Gastrocnemius medialis (tissue), 4 donors: ENCODE results near the gene RBM38.

Source experiments
- CTCF ChIP-seq, 5 experiments: fragments of 450-650 bp in 3 of 5; fragments of 200-600 bp in 2 of 5; sonication (generic) in 2 of 5; IDR thresholded peaks in 4 of 5; conservative IDR thresholded peaks in 1 of 5; 1 replicate in 4 of 5; 2 replicates in 1 of 5; pipeline ENCODE4 v1.5.1; 2016 to 2019; ENCODE audit warnings: antibody characterized with exemption in 5 of 5, mild to moderate bottlenecking in 3 of 5, moderate library complexity in 3 of 5
- POLR2A ChIP-seq, 2 donors: fragments of 450-650 bp; IDR thresholded peaks; one replicate each; pipeline ENCODE4 v1.6.1; 2017; ENCODE audit warnings: antibody characterized with exemption in 2 of 2, mild to moderate bottlenecking in 2 of 2, moderate library complexity in 2 of 2

- TF ChIP-seq CTCF (IDR thresholded peaks at IDR 0.05 in 4 of 5, conservative IDR thresholded peaks at IDR 0.05 in 1 of 5) (no peak), POLR2A (IDR thresholded peaks at IDR 0.05) (no peak)
These were observed 29.5 kb downstream of the RBM38 start for GRCh38 chr20:57420571-57421252.
